Esophagus (tissue), 2 donors: ENCODE data around the gene REXO1. TPM values are rescaled to one million over a fixed set of nuclear protein-coding genes. Genes with fewer than 3 reads are reported as not detected.
A peak's percentile ranks its signal among the peaks of the same experiment; 100 is the strongest.

ENCODE experiments used
- H3K27ac ChIP-seq, 2 donors: one replicate each; pipeline ENCODE4 v1.5.1; 2013; ENCODE audit warnings: low read depth in 2 of 2, mild to moderate bottlenecking in 2 of 2, inconsistent platforms in 1 of 2, low read length in 1 of 2, moderate library complexity in 1 of 2
- H3K27me3 ChIP-seq, 2 donors: one replicate each; pipeline ENCODE4 v1.6.1; 2013; ENCODE audit warnings: low read length in 2 of 2, control low read depth in 1 of 2, mild to moderate bottlenecking in 1 of 2; ENCODE audit not compliant: insufficient read depth in 2 of 2, control insufficient read depth in 1 of 2
- H3K36me3 ChIP-seq, 2 donors: one replicate each; pipeline ENCODE4 v1.6.1; 2013; ENCODE audit warnings: low read length in 1 of 2; ENCODE audit not compliant: control insufficient read depth in 2 of 2, insufficient read depth in 2 of 2
- H3K4me1 ChIP-seq, 2 donors: one replicate each; pipeline ENCODE4 v1.6.1; 2013; ENCODE audit warnings: low read length in 1 of 2; ENCODE audit not compliant: control insufficient read depth in 2 of 2, insufficient read depth in 2 of 2
- H3K4me3 ChIP-seq, 2 donors: one replicate each; pipeline ENCODE4 v1.5.1; 2013; ENCODE audit warnings: low read length in 2 of 2, mild to moderate bottlenecking in 2 of 2, low read depth in 1 of 2, moderate library complexity in 1 of 2
- H3K9me3 ChIP-seq, 2 donors: one replicate each; pipeline ENCODE4 v1.6.1; 2013; ENCODE audit warnings: mild to moderate bottlenecking in 2 of 2, low read depth in 1 of 2, low read length in 1 of 2, moderate library complexity in 1 of 2; ENCODE audit not compliant: control insufficient read depth in 2 of 2, insufficient read depth in 1 of 2
- WGBS, 2 donors: extraction: QIAGEN DNeasy Blood & Tissue Kit; methylation state at CpG; one replicate each; pipeline ENCODE4 v1.1.7; 2013; 5-methylcytosine and 5-hydroxymethylcytosine counted together
- polyA plus RNA-seq, 2 donors: library from polyadenylated mRNA; stranded (reverse); fragments of 200-250 nt; gene quantifications; one replicate each; pipeline ENCODE4 v1.2.3, GENCODE V29; 2013
- donor health status: healthy with polysubstance abuse.
- donor health status: Bipolar disorder and iron deficiency.

Gene REXO1
- polyA plus RNA-seq, 2 donors, result 13.9 to 27.4 TPM

- Histone ChIP-seq H3K36me3 (peaks cover 0 to 5% of the 10 kb centered on the region in 2 donors), H3K9me3 (no peaks in the 10 kb centered on the region), H3K4me1 (peaks cover 6 to 16% of the 10 kb centered on the region in 2 donors), H3K27me3 (no peaks in the 10 kb centered on the region), H3K27ac (no peak overlapping the region), H3K4me3 (no peak overlapping the region)
- WGBS, 2 donors, result 83 to 88% methylated on average over 19 of the region's 19 CpGs
These were observed 37.7 kb downstream of the REXO1 start for GRCh38 chr19:1810439-1811160.

- Histone ChIP-seq H3K36me3 (peaks cover 0 to 4% of the 10 kb centered on the region in 2 donors), H3K4me1 (peaks cover 6 to 16% of the 10 kb centered on the region in 2 donors), H3K27ac (no peak overlapping the region), H3K4me3 (no peak overlapping the region), H3K9me3 (no peaks in the 10 kb centered on the region), H3K27me3 (no peaks in the 10 kb centered on the region)
- WGBS, 2 donors, result 51 to 66% methylated on average over 18 of the region's 18 CpGs
These were observed 38.6 kb downstream of the REXO1 start for GRCh38 chr19:1809678-1810077.

- Histone ChIP-seq H3K36me3 (peaks cover 0 to 2% of the 10 kb centered on the region in 2 donors), H3K9me3 (no peaks in the 10 kb centered on the region), H3K27me3 (no peaks in the 10 kb centered on the region), H3K4me3 (no peak overlapping the region), H3K4me1 (peaks cover 6 to 16% of the 10 kb centered on the region in 2 donors), H3K27ac (peak overlapping the region in 1 of 2 donors; percentile 31)
- WGBS, 2 donors, result 65 to 77% methylated on average over 2 of the region's 2 CpGs
These were observed 39.9 kb downstream of the REXO1 start for GRCh38 chr19:1808395-1808731.

DNA sequence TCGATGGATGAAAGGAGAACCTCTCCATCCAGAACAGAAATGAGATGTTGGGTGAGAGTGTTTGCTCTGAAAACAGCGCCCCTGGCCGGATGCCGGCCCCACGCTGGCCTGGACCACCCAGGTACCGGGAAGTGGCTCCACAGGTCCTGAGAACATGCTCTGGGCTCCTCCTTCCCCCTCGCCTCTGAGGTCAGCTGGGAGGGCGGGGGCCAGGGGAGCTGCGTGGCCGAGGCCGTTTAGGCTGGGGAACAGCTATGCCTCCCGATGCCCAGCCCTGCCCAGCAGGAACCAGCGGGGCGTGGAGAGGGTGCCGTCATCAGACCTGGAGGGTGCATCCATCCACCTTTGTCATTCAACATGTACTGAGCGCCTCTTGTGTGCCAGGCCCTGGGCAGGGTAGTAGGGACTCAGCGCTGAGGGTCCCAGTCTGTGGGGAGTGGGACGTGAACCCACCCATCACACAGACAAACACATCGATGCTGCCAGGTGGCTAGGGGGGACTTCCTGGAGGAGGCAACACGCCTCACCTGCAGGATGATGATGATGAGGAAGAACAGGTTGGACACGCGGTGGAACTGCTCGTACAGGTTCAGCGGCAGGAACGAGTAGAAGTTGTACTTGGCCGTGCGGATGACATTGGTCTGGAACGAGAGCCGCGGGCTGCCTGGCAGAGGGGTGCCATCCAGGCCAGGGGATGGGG is 40.4 kb downstream of the REXO1 start:
- H3K9me3 ChIP-seq, result no peaks in the 10 kb centered on the region
- no peak overlapping the region for H3K4me3 ChIP-seq
- no peaks in the 10 kb centered on the region for H3K27me3 ChIP-seq
- H3K27ac ChIP-seq, result peak overlapping the region in 1 of 2 donors; percentile 43
- peaks cover 0 to 2% of the 10 kb centered on the region in 2 donors for H3K36me3 ChIP-seq
- peaks cover 3 to 12% of the 10 kb centered on the region in 2 donors for H3K4me1 ChIP-seq
- 52 to 53% methylated on average over 30 of the region's 30 CpGs for WGBS, 2 donors

GRCh38 chr19:1807030-1807694 is 41.1 kb downstream of the REXO1 start:
- H3K4me3 ChIP-seq, result no peak overlapping the region
- peaks cover 0 to 2% of the 10 kb centered on the region in 2 donors for H3K36me3 ChIP-seq
- no peaks in the 10 kb centered on the region for H3K9me3 ChIP-seq
- no peaks in the 10 kb centered on the region for H3K27me3 ChIP-seq
- H3K27ac ChIP-seq, result no peak overlapping the region
- 63 to 76% methylated on average over 20 to 28 of the region's 28 CpGs for WGBS, 2 donors
- peaks cover 3 to 11% of the 10 kb centered on the region in 2 donors for H3K4me1 ChIP-seq

DNA sequence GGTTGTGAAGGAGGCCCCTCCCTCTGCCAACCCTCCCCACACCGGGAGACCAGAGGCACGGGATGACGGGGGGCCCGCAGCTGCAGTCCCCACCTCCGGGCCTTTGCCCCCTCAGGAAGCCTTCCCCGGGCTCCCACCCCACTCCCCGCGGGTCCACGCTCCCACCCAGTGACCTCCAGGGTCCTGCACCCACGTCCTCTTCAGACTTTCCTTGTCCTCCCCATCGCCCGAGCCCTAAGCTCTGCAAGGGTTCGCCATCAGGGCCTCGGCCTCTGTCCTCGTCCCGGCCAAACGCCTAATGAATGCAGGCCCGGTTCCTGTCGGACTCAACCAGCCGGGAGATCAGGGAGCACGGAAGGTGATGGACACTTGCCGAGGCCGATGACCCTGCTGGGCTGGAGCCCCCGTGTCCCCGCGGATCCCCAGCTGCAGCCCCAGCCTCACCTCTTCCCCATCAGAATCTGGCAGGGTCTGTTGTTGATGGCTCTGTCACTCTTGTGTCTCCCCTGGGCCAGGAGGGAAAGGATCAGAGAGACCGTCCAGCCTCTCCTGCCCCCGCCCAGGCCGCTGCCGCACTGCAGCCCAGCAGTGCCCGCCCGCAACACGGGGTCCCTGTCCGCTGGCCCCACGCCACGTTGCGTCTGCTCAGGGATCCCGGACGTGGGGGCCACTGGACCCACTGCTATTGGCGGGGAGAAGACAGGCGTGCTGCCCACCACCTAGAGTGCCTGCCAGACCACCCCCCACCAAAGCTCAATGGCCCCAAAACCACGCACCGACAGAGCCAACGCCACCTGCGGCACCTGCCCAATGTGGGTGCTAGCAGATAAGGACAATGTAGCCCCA is 41.9 kb downstream of the REXO1 start:
- H3K4me3 ChIP-seq, result no peak overlapping the region
- H3K27me3 ChIP-seq, result no peaks in the 10 kb centered on the region
- peaks cover 3 to 11% of the 10 kb centered on the region in 2 donors for H3K4me1 ChIP-seq
- 80 to 88% methylated on average over 45 of the region's 45 CpGs for WGBS, 2 donors
- no peaks in the 10 kb centered on the region for H3K9me3 ChIP-seq
- peaks cover 0 to 2% of the 10 kb centered on the region in 2 donors for H3K36me3 ChIP-seq
- no peak overlapping the region for H3K27ac ChIP-seq

GRCh38 chr19:1805401-1806183 is 42.7 kb downstream of the REXO1 start:
- peaks cover 3 to 7% of the 10 kb centered on the region in 2 donors for H3K4me1 ChIP-seq
- no peak overlapping the region for H3K4me3 ChIP-seq
- no peaks in the 10 kb centered on the region for H3K9me3 ChIP-seq
- peaks cover 0 to 2% of the 10 kb centered on the region in 2 donors for H3K36me3 ChIP-seq
- no peaks in the 10 kb centered on the region for H3K27me3 ChIP-seq
- no peak overlapping the region for H3K27ac ChIP-seq
- 89 to 91% methylated on average over 24 of the region's 24 CpGs for WGBS, 2 donors

- H3K4me3 ChIP-seq, result no peak overlapping the region
- H3K27me3 ChIP-seq, result no peaks in the 10 kb centered on the region
- H3K36me3 ChIP-seq, result peaks cover 0 to 2% of the 10 kb centered on the region in 2 donors
- H3K4me1 ChIP-seq, result peaks cover 3 to 7% of the 10 kb centered on the region in 2 donors
- 90 to 92% methylated on average over 6 of the region's 6 CpGs for whole genome bisulfite sequencing, 2 donors
- H3K27ac ChIP-seq, result no peak overlapping the region
- H3K9me3 ChIP-seq, result no peaks in the 10 kb centered on the region
These were observed 43.4 kb downstream of the REXO1 start for GRCh38 chr19:1804858-1805257.
